ENCODE results near the gene TOR3A.
A peak's percentile ranks its signal among the peaks of the same experiment; 100 is the strongest.

- no peak for TF ChIP-seq SIN3A (conservative IDR thresholded peaks at IDR 0.05 in 1 of 2, IDR thresholded peaks at IDR 0.05 in 1 of 2; ENCODE audit: low read depth in 1 of 2, low read length in 2 of 2)
- no peak for TF ChIP-seq JUND (IDR thresholded peaks at IDR 0.05; ENCODE audit: low read length)
- TF ChIP-seq POLR2AphosphoS5 (IDR thresholded peaks at IDR 0.05; ENCODE audit: low read depth, low read length): no peak
- no peak for TF ChIP-seq POLR2A (IDR thresholded peaks at IDR 0.05; ENCODE audit: control extremely low read depth in 1 of 2, low read depth in 2 of 2, low read length in 2 of 2)
- TF ChIP-seq CTCF (IDR thresholded peaks at IDR 0.05; ENCODE audit: control extremely low read depth in 1 of 3, insufficient read depth in 1 of 3, low read depth in 1 of 3, low read length in 3 of 3): peak in 2 of 3 experiments; percentile 51 to 53; a peak in 2 of 4 replicates
- TF ChIP-seq SP4 (IDR thresholded peaks at IDR 0.05; ENCODE audit: low read length): no peak
- TF ChIP-seq SRF (IDR thresholded peaks at IDR 0.05; ENCODE audit: low read depth, low read length): no peak
- no peak for TF ChIP-seq RFX5 (IDR thresholded peaks at IDR 0.05; ENCODE audit: borderline replicate concordance, low read depth, low read length)
- TF ChIP-seq TEAD4 (IDR thresholded peaks at IDR 0.05; ENCODE audit: low read depth, low read length): no peak
- TF ChIP-seq EZH2 (IDR thresholded peaks at IDR 0.05; ENCODE audit: low read depth, low read length, severe bottlenecking): no peak
- TF ChIP-seq CREB1 (IDR thresholded peaks at IDR 0.05): no peak
- no peak for TF ChIP-seq KDM1A (IDR thresholded peaks at IDR 0.05; ENCODE audit: borderline replicate concordance, low read length)
- no peak for TF ChIP-seq EP300 (IDR thresholded peaks at IDR 0.05; ENCODE audit: borderline replicate concordance in 1 of 2, low read depth in 2 of 2, low read length in 2 of 2)
Observed at GRCh38 chr1:179121159-179121938, 39.5 kb downstream of the TOR3A start.

Measured in H1 (cell line).